Measurements from ENCODE around the gene MEGF11.

- no peak for TF ChIP-seq CTCF (conservative IDR thresholded peaks at IDR 0.05)
- no peak for TF ChIP-seq EZH2 (IDR thresholded peaks at IDR 0.05; ENCODE audit: low read depth)
Observed at GRCh38 chr15:65957451-65957850, 296.1 kb downstream of the MEGF11 start.
